ENCODE data around the gene SNRPD3. TPM values are rescaled to one million over a fixed set of nuclear protein-coding genes. Genes with fewer than 3 reads are reported as not detected.
A peak's percentile ranks its signal among the peaks of the same experiment; 100 is the strongest.

Gene SNRPD3
- total RNA-seq, 1 experiment from 2014 or later, result 180 TPM

DNA sequence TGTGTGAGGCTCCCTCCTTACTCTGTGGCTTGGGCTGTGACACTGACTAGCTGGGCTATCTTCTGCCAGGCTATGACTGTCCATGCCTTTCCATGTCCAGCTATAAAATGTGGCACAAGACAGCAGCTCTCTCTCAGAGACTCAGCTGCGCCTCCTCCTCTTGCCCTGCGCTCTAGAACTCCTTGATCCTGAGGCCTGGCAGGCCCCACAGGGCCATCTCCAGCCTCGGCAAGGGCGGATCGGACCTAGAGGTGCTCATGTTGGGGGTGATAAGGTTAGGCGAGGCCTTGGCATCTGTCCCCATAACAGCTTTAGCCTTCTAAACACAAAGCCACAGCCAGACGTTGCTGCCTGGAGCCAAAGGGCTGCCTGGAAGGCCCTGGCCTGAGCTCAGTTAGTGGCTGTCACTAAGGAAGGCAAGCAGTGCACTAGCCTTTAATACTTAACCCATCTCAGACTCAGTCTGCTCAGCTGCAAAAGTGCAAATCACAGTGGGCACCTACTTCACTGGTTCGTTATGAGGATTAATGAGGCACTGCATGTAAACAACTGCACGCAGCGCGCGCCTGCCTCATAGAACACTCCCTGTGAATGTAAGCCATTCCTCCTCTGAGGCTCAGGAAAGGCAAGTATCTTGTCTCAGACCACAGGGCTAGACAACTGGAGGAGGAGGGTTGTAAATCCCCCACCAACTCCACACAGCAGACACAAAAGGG lies 2.0 kb upstream of the SNRPD3 start:
- CTCF ChIA-PET, result no interaction called here
- Mint-ChIP-seq H3K27ac (ENCODE audit: unreplicated experiment) (peak overlapping the region; percentile 84), H3K36me3 (ENCODE audit: insufficient read depth, unreplicated experiment) (peaks cover 85% of the 10 kb centered on the region), H3K4me1 (ENCODE audit: low read depth, unreplicated experiment) (peaks cover 64% of the 10 kb centered on the region), H3K4me3 (ENCODE audit: low read depth, unreplicated experiment) (peak overlapping the region; percentile 97), H3K27me3 (ENCODE audit: unreplicated experiment) (no peaks in the 10 kb centered on the region), H3K9me3 (ENCODE audit: low read depth, unreplicated experiment) (no peaks in the 10 kb centered on the region)
- intact Hi-C loops (cut with micrococcal nuclease; ENCODE audit: unreplicated experiment), result no loop called here
- DNase-seq, result no peak
- BruUV-seq (replicated peaks), result no TSS peak
- no peak for TF ChIP-seq CTCF (IDR thresholded peaks at IDR 0.05; ENCODE audit: unreplicated experiment)

DNA sequence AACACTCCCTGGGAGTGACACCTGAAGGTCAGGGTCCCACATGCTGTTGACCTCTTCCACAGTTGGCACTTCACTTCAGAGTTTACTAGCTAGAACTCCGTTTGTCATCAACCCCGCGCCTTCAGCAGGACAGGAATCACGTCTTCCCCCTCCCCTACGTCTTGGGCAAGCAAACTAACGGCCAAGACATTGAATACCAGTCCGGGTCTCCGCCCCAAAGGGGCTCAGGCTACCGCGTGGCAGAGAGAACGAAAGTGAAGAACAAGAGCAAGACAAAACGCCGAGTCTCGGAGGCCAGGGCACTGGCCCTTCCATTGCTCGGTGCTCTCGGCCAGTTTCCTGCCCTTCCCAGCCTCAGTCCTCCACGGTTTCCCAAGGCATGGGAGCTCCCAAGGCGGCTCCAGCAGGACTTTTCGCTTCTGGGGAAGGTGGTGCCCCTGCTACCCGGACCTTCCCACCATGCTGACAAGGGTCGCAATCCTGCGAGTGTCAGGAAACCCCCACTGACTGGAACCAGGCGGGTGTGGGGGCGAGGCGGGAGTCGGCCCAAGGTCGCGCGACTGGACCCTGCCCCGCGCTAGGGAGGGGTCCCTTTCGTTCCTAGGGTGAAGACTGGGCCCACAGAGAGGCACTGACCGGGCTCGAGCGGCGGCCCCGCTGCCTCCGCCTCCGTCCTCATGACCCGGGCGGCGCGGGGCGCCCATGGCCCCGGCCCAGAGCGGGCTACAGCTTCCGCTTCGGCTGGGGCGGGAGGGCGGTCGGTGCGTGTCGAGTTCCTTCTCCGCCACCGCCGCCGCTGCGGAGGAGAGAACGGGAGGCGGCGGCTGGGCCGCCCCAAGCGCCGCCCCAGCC lies 1.3 kb upstream of the SNRPD3 start, which contains the start of gene GUCD1:
TSS of gene GUCD1 (minus strand) at position 826 of the 852 bp plus-strand sequence. CDS start at position 679, 147 bp downstream.
- no peak for TF ChIP-seq CTCF (IDR thresholded peaks at IDR 0.05; ENCODE audit: unreplicated experiment)
- H3K4me1 Mint-ChIP-seq (ENCODE audit: low read depth, unreplicated experiment), result peaks cover 60% of the 10 kb centered on the region
- no peaks in the 10 kb centered on the region for H3K27me3 Mint-ChIP-seq (ENCODE audit: unreplicated experiment)
- H3K9me3 Mint-ChIP-seq (ENCODE audit: low read depth, unreplicated experiment), result no peaks in the 10 kb centered on the region
- peak within 1 kb of the TSS; percentile 97 for H3K4me3 Mint-ChIP-seq (ENCODE audit: low read depth, unreplicated experiment)
- CTCF ChIA-PET, result interaction anchor here (0.6 to 1.0 kb wide), 6 partner anchors 33 to 400 kb away, joined by 3 to 6 read pairs (median 3); no protein-coding TSS in a partner anchor
- TSS peak; percentile 41 for BruUV-seq (replicated peaks)
- DNase-seq, result peak; percentile 13
- peaks cover 83% of the 10 kb centered on the region for H3K36me3 Mint-ChIP-seq (ENCODE audit: insufficient read depth, unreplicated experiment)
- H3K27ac Mint-ChIP-seq (ENCODE audit: unreplicated experiment), result peak within 1 kb of the TSS; percentile 84
- intact Hi-C loops (cut with micrococcal nuclease; ENCODE audit: unreplicated experiment), result no loop called here

DNA sequence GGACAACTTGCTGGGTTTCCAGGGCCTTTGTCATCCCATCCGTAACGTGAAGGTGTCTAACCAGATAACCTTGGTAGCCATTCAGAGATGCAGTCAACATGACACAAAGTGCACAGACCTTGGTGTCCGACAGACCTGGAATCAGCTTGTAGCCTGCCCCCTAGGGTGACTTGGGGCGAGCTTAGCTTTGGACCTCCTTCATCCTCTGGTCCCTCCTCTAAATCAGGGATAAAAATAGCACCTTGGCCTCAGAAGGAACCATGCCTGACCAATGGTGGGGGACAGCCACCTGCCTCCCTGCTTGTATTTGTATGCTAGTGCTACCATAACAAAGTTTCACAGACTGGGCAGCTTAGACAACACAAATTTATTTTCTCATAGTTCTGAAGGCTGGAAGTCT lies 3.7 kb downstream of the SNRPD3 start:
- intact Hi-C loops (cut with micrococcal nuclease; ENCODE audit: unreplicated experiment), result no loop called here
- no TSS peak for BruUV-seq (replicated peaks)
- H3K4me1 Mint-ChIP-seq (ENCODE audit: low read depth, unreplicated experiment), result peaks cover 28% of the 10 kb centered on the region
- no peaks in the 10 kb centered on the region for H3K9me3 Mint-ChIP-seq (ENCODE audit: low read depth, unreplicated experiment)
- peaks cover 68% of the 10 kb centered on the region for H3K36me3 Mint-ChIP-seq (ENCODE audit: insufficient read depth, unreplicated experiment)
- CTCF ChIA-PET, result interaction anchor here (1.0 kb wide), 1 partner anchor 29 kb away, joined by 3 read pairs; no protein-coding TSS in a partner anchor
- H3K27ac Mint-ChIP-seq (ENCODE audit: unreplicated experiment), result no peak overlapping the region
- DNase-seq, result no peak
- TF ChIP-seq CTCF (IDR thresholded peaks at IDR 0.05; ENCODE audit: unreplicated experiment), result no peak
- H3K27me3 Mint-ChIP-seq (ENCODE audit: unreplicated experiment), result no peaks in the 10 kb centered on the region
- H3K4me3 Mint-ChIP-seq (ENCODE audit: low read depth, unreplicated experiment), result no peak overlapping the region

- intact Hi-C loops (cut with micrococcal nuclease; ENCODE audit: unreplicated experiment), result no loop called here
- BruUV-seq (replicated peaks), result no TSS peak
- H3K27ac Mint-ChIP-seq (ENCODE audit: unreplicated experiment), result no peak overlapping the region
These were observed 7.4 kb downstream of the SNRPD3 start for GRCh38 chr22:24563246-24563645.

More at GRCh38 chr22:24563246-24563645, 7.4 kb downstream of the SNRPD3 start:
- no peak for DNase-seq
- CTCF ChIA-PET, result no interaction called here
- Mint-ChIP-seq H3K27me3 (ENCODE audit: unreplicated experiment) (no peaks in the 10 kb centered on the region), H3K4me3 (ENCODE audit: low read depth, unreplicated experiment) (no peak overlapping the region), H3K36me3 (ENCODE audit: insufficient read depth, unreplicated experiment) (peaks cover 45% of the 10 kb centered on the region), H3K9me3 (ENCODE audit: low read depth, unreplicated experiment) (no peaks in the 10 kb centered on the region), H3K4me1 (ENCODE audit: low read depth, unreplicated experiment) (peaks cover 16% of the 10 kb centered on the region)
- TF ChIP-seq CTCF (IDR thresholded peaks at IDR 0.05; ENCODE audit: unreplicated experiment), result no peak

All from Calu3 (cell line).